ENCODE results near the gene UBE2E2. TPM values are rescaled to one million over a fixed set of nuclear protein-coding genes. Genes with fewer than 3 reads are reported as not detected.

UBE2E2 gene
- total and polyA plus RNA-seq, 2 of the 13 experiments (the other 11 are each of a cell fraction or from before 2014, with no cell fraction given): 0.77 to 1.5 TPM

DNA sequence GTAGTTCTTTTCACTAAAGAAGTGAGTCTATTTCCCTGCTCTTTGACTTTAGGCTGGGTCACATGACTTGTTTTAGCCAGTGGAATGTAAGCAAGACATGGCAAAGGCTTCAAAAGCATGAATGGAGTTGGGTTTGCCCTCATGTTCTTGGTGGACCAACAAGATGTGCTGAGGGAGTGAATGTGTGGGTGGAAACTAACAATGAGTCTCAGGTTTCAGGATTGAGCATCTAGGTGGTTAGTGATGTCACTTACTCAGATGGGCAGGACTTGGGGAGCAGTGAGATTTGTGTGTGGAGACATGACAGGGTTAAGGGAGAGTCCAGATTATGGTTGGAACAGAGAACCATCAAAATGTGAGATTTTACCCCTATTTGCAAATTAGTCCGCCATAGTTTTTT lies 421.2 kb downstream of the UBE2E2 start:
- ATAC-seq (no peak), DNase-seq (ENCODE audit: low spot score) (no peak), FAIRE-seq (no peak)
- no peak for TF ChIP-seq SYNCRIP (IDR thresholded peaks at IDR 0.05; ENCODE audit: insufficient read depth, low read depth, low read length)
- no peak for TF ChIP-seq ZNF570 (CRISPR knock-in tag; IDR thresholded peaks at IDR 0.05; ENCODE audit: borderline replicate concordance)
- no peak for TF ChIP-seq TEAD3 (CRISPR knock-in tag; optimal IDR thresholded peaks at IDR 0.05; ENCODE audit: borderline replicate concordance)
- no peak for TF ChIP-seq RNF2 (conservative IDR thresholded peaks at IDR 0.05; ENCODE audit: low read depth)
- TF ChIP-seq, protein P1, sequence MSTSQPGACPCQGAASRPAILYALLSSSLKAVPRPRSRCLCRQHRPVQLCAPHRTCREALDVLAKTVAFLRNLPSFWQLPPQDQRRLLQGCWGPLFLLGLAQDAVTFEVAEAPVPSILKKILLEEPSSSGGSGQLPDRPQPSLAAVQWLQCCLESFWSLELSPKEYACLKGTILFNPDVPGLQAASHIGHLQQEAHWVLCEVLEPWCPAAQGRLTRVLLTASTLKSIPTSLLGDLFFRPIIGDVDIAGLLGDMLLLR (CRISPR knock-in tag; IDR thresholded peaks at IDR 0.05): no peak
- TF ChIP-seq ISX (CRISPR knock-in tag; conservative IDR thresholded peaks at IDR 0.05): no peak
- no peak for TF ChIP-seq HDAC2 (CRISPR knock-in tag; IDR thresholded peaks at IDR 0.05)
- TF ChIP-seq HMG20B (CRISPR knock-in tag; conservative IDR thresholded peaks at IDR 0.05): no peak
- TF ChIP-seq TBP (CRISPR knock-in tag; IDR thresholded peaks at IDR 0.05): no peak
- no peak for TF ChIP-seq MED8 (CRISPR knock-in tag; IDR thresholded peaks at IDR 0.05; ENCODE audit: insufficient replicate concordance)
- TF ChIP-seq NFYC (CRISPR knock-in tag; IDR thresholded peaks at IDR 0.05): no peak
- no peak for TF ChIP-seq PHF8 (CRISPR knock-in tag; IDR thresholded peaks at IDR 0.05)
- TF ChIP-seq ZNF670 (CRISPR knock-in tag; IDR thresholded peaks at IDR 0.05; ENCODE audit: borderline replicate concordance): no peak
- no peak for TF ChIP-seq KLF13 (CRISPR knock-in tag; IDR thresholded peaks at IDR 0.05)
- TF ChIP-seq ZFP90 (CRISPR knock-in tag; IDR thresholded peaks at IDR 0.05; ENCODE audit: borderline replicate concordance): no peak
- no peak for TF ChIP-seq TBX3 (IDR thresholded peaks at IDR 0.05; ENCODE audit: borderline replicate concordance)
- Histone ChIP-seq H4K20me1 (ENCODE audit: insufficient read depth, low read length) (no peaks in the 10 kb centered on the region), H3K36me3 (replicated peaks in 1 of 2; ENCODE audit: control insufficient read depth in 1 of 2, insufficient read depth in 2 of 2, low read length in 2 of 2) (no peaks in the 10 kb centered on the region), H3K4me2 (ENCODE audit: low read depth, low read length) (no peak overlapping the region), H3K4me1 (ENCODE audit: insufficient read depth, low read length) (no peaks in the 10 kb centered on the region), H3K79me2 (ENCODE audit: insufficient read depth, low read length) (no peaks in the 10 kb centered on the region), H2AFZ (ENCODE audit: low read length) (no peak overlapping the region), H3K27ac (ENCODE audit: extremely low read length, insufficient read depth, low read length) (no peak overlapping the region), H3K27me3 (ENCODE audit: control insufficient read depth in 1 of 2, insufficient read depth in 2 of 2, low read length in 2 of 2) (no peaks in the 10 kb centered on the region; a peak in 1 of 5 replicates), H3K9ac (ENCODE audit: insufficient read depth, low read depth, low read length) (no peak overlapping the region), H3K9me3 (ENCODE audit: low read length) (no peaks in the 10 kb centered on the region), H3K4me3 (replicated peaks in 1 of 3; ENCODE audit: insufficient read depth in 1 of 3, low read depth in 2 of 3, low read length in 3 of 3) (no peak overlapping the region)
- POLR2A ChIA-PET: no interaction called here
- BruUV-seq (replicated peaks): no TSS peak
- 0% methylated on average over 1 of the region's 1 CpG for WGBS (ENCODE audit: low lambda C conversion rate)
- in situ Hi-C loops (cut with HindIII; ENCODE audit: extremely low pct_ligation_motif_present, low pct_unique_long_range_greater_than_20kb): no loop called here
- intact Hi-C loops (cut with micrococcal nuclease; ENCODE audit: unreplicated experiment): no loop called here
- CTCF ChIA-PET (ENCODE audit: low intra/inter-chr PET ratio, low total read pairs): no interaction called here

Data from HepG2 (cell line).